HepG2 (cell line): ENCODE data around the gene AUTS2. TPM values are rescaled to one million over a fixed set of nuclear protein-coding genes. Genes with fewer than 3 reads are reported as not detected.

Experiments
- ATAC-seq: fragments of 200-7000 bp; cut with Tn5 transposase; 3 replicates; pipeline ENCODE4 v1.9.1; 2020; ENCODE audit warnings: mild to moderate bottlenecking, moderate library complexity
- BruUV-seq: library from RNA; stranded (reverse); fragments of 400-500 nt; replicated peaks from 2 replicates; lab custom pipeline; 2021; lab: Mats Ljungman, UMichigan
- CTCF ChIA-PET: fragments of 300-600 bp; formaldehyde crosslinking; extraction: SDS; loops from one replicate; lab custom pipeline; 2021; ENCODE audit warnings: low total read pairs, inconsistent platforms, low intra/inter-chr PET ratio; lab: Yijun Ruan, JAX
- POLR2A ChIA-PET: fragments of 350-600 bp; sonication (Branson Sonifier 250); formaldehyde crosslinking; loops from one replicate; lab custom pipeline; 2020; ENCODE audit warnings: antibody characterized with exemption, inconsistent platforms; lab: Yijun Ruan, JAX
- DNase-seq: peaks from one replicate; pipeline ENCODE4 v3.0.0-alpha.2; 2015; ENCODE audit warnings: low spot score
- FAIRE-seq: peaks from 3 replicates; lab custom pipeline; 2011; peaks lifted over from hg19 to GRCh38; lab: Jason Lieb, UNC
- H2AFZ ChIP-seq: one replicate; pipeline ENCODE4 v1.6.1; 2011; ENCODE audit warnings: low read length, inconsistent platforms
- H3K27ac ChIP-seq: fragments of 300-600 bp; 3 replicates; pipeline ENCODE4 v1.8.0; 2011; ENCODE audit warnings: mixed run types, mild to moderate bottlenecking, mixed read lengths, low read length, inconsistent platforms; ENCODE audit not compliant: insufficient read depth; ENCODE audit errors: extremely low read length
- H3K27me3 ChIP-seq, 2 experiments: fragments of 200-600 bp in 1 of 2; 2 replicates in 1 of 2; 3 replicates in 1 of 2; pipeline versions ENCODE4 v1.6.0 to v1.8.0; 2011; ENCODE audit warnings: low read length in 2 of 2, mild to moderate bottlenecking in 2 of 2, moderate library complexity in 2 of 2, inconsistent platforms in 1 of 2; ENCODE audit not compliant: insufficient read depth in 2 of 2, control insufficient read depth in 1 of 2
- H3K36me3 ChIP-seq, 2 experiments: fragments of 200-600 bp in 1 of 2; replicated peaks in 1 of 2; 2 replicates in 1 of 2; 3 replicates in 1 of 2; pipeline versions ENCODE4 v1.5.1 to v1.8.0; 2011; ENCODE audit warnings: low read length in 2 of 2, inconsistent platforms in 1 of 2; ENCODE audit not compliant: insufficient read depth in 2 of 2, control insufficient read depth in 1 of 2
- H3K4me1 ChIP-seq: 2 replicates; pipeline ENCODE4 v1.5.1; 2012; ENCODE audit warnings: low read length, inconsistent platforms; ENCODE audit not compliant: insufficient read depth
- H3K4me2 ChIP-seq: 2 replicates; pipeline ENCODE4 v1.6.0; 2011; ENCODE audit warnings: low read depth, low read length, inconsistent platforms
- H3K4me3 ChIP-seq, 3 experiments: fragments of 200-600 bp in 1 of 3; sonication (generic), shearing (Covaris generic) in 1 of 3; replicated peaks in 1 of 3; 2 replicates each; pipeline ENCODE4 v1.5.1; 2011 to 2016; ENCODE audit warnings: low read length in 3 of 3, inconsistent platforms in 2 of 3, low read depth in 2 of 3, mild to moderate bottlenecking in 2 of 3, control low read depth in 1 of 3, mixed read lengths in 1 of 3; ENCODE audit not compliant: insufficient read depth in 1 of 3
- H3K79me2 ChIP-seq: one replicate; pipeline ENCODE4 v1.6.1; 2011; ENCODE audit warnings: low read length, inconsistent platforms; ENCODE audit not compliant: insufficient read depth
- H3K9ac ChIP-seq: 2 replicates; pipeline ENCODE4 v1.6.0; 2011; ENCODE audit warnings: mild to moderate bottlenecking, low read depth, low read length, inconsistent platforms; ENCODE audit not compliant: insufficient read depth
- H3K9me3 ChIP-seq: 2 replicates; pipeline ENCODE4 v1.5.1; 2012; ENCODE audit warnings: mild to moderate bottlenecking, low read length
- H4K20me1 ChIP-seq: 2 replicates; pipeline ENCODE4 v1.6.0; 2011; ENCODE audit warnings: inconsistent platforms, mild to moderate bottlenecking, low read length, moderate library complexity; ENCODE audit not compliant: insufficient read depth
- ATRX ChIP-seq: sonication (generic); formaldehyde crosslinking; IDR thresholded peaks from 2 replicates; pipeline ENCODE4 v1.4.0; 2020; ENCODE audit warnings: missing genetic modification reagents, borderline replicate concordance
- CEBPZ ChIP-seq: IDR thresholded peaks from 2 replicates; pipeline ENCODE4 v1.6.1; 2012; ENCODE audit warnings: low read length, improper control_type of control experiment
- LRRFIP1 ChIP-seq: sonication (generic); formaldehyde crosslinking; conservative IDR thresholded peaks from 2 replicates; pipeline ENCODE4 v1.4.0; 2020; ENCODE audit warnings: missing genetic modification reagents
- MEF2D ChIP-seq: sonication (generic); formaldehyde crosslinking; IDR thresholded peaks from 2 replicates; pipeline ENCODE4 v1.5.1; 2020; ENCODE audit warnings: mild to moderate bottlenecking, missing genetic modification reagents
- RARG ChIP-seq: sonication (generic); formaldehyde crosslinking; IDR thresholded peaks from 2 replicates; pipeline ENCODE4 v1.4.0; 2020; ENCODE audit warnings: low read depth, mild to moderate bottlenecking, missing genetic modification reagents
- SNRNP70 ChIP-seq: fragments of 200-400 bp; formaldehyde crosslinking; IDR thresholded peaks from 2 replicates; pipeline ENCODE4 v1.6.1; 2017; ENCODE audit warnings: mild to moderate bottlenecking, low read depth, low read length, moderate library complexity
- ZNF121 ChIP-seq: sonication (generic); formaldehyde crosslinking; IDR thresholded peaks from 2 replicates; pipeline ENCODE4 v1.5.0; 2020; ENCODE audit warnings: mild to moderate bottlenecking, missing genetic modification reagents
- WGBS: methylation state at CpG from one replicate; pipeline ENCODE4 v1.1.6; 2017; ENCODE audit warnings: low lambda C conversion rate; 5-methylcytosine and 5-hydroxymethylcytosine counted together
- in situ Hi-C: cut with HindIII; loops from 2 replicates; pipeline ENCODE4 v1.10.0; 2017; ENCODE audit warnings: low pct_unique_long_range_greater_than_20kb; ENCODE audit not compliant: extremely low pct_ligation_motif_present
- intact Hi-C: fragments of 100-400 bp; cut with micrococcal nuclease; formaldehyde crosslinking; loops from one replicate; pipeline ENCODE4 v1.10.0; 2022; ENCODE audit not compliant: unreplicated experiment
- polyA plus RNA-seq, 8 experiments: library from polyadenylated mRNA; depleted of rRNA in 3 of 8; stranded (reverse) in 7 of 8; unstranded in 1 of 8; fragments of >200 nt; fragmentation: Illumina TruSeq in 4 of 8; extraction: Trizol in 4 of 8; gene quantifications; 2 replicates each; pipeline versions ENCODE4 v1.2.1 to v1.2.3, GENCODE V29; 2011 to 2016; ENCODE audit warnings: low read depth in 4 of 8, missing spikeins in 1 of 8, mixed read lengths in 1 of 8; ENCODE audit not compliant: insufficient read depth in 1 of 8
- total RNA-seq, 5 experiments: library from RNA; depleted of rRNA; stranded (reverse); fragments of >200 nt; fragmentation: Illumina TruSeq; extraction: Trizol; gene quantifications; 2 replicates each; pipeline ENCODE4 v1.2.3, GENCODE V29; 2016; ENCODE audit warnings: low read depth in 1 of 5

Gene AUTS2
- total and polyA plus RNA-seq, 2 of the 13 experiments (the other 11 are each of a cell fraction or from before 2014, with no cell fraction given) = 0.38 TPM; not detected in 1

GRCh38 chr7:70406186-70406949 is 808.1 kb downstream of the AUTS2 start:
- Histone ChIP-seq H3K4me2 (no peak overlapping the region), H3K4me3 (no peak overlapping the region), H4K20me1 (no peaks in the 10 kb centered on the region), H3K79me2 (no peaks in the 10 kb centered on the region), H3K9ac (no peak overlapping the region), H2AFZ (no peak overlapping the region), H3K4me1 (no peaks in the 10 kb centered on the region), H3K9me3 (no peaks in the 10 kb centered on the region), H3K27ac (no peak overlapping the region), H3K27me3 (no peaks in the 10 kb centered on the region), H3K36me3 (no peaks in the 10 kb centered on the region)
- ChIA-PET POLR2A (no interaction called here), CTCF (no interaction called here)
- DNase-seq (no peak), FAIRE-seq (no peak), ATAC-seq (no peak)
- TF ChIP-seq ATRX (CRISPR knock-in tag) = no peak
- TF ChIP-seq ZNF121 = no peak
- no peak for TF ChIP-seq RARG (CRISPR knock-in tag)
- no peak for TF ChIP-seq MEF2D (CRISPR knock-in tag)
- TF ChIP-seq LRRFIP1 (CRISPR knock-in tag) = no peak
- TF ChIP-seq CEBPZ = no peak
- TF ChIP-seq SNRNP70 = no peak
- in situ Hi-C loops = no loop called here
- 28% methylated on average over 12 of the region's 12 CpGs for WGBS
- no TSS peak for BruUV-seq
- intact Hi-C loops = no loop called here
